GF-D8 (cell line): ENCODE results near the gene KRTAP5-10.
"Not testable (repeated sequence)": the region's sequence is repeated elsewhere in the genome, so short reads cannot be mapped to it uniquely, and the experiment has no call there.

Experiments used
- DNase-seq: peaks from one replicate; lab custom pipeline; 2025; lab: John Stamatoyannopoulos, UW

Gene KRTAP5-10

GRCh38 chr11:71611218-71611910 lies 46.0 kb downstream of the KRTAP5-10 start:
- DNase-seq: not testable (repeated sequence)

- not testable (repeated sequence) for DNase-seq
These were observed 48.6 kb downstream of the KRTAP5-10 start for GRCh38 chr11:71613931-71614330.

GRCh38 chr11:71614366-71614917 lies 49.1 kb downstream of the KRTAP5-10 start:
- DNase-seq: not testable (repeated sequence)

GRCh38 chr11:71615003-71615402 lies 49.6 kb downstream of the KRTAP5-10 start:
- not testable (repeated sequence) for DNase-seq
